Measurements from ENCODE around the gene NPHP4.

NPHP4 gene

GRCh38 chr1:6012529-6013318 is 20.5 kb upstream of the NPHP4 start:
- Mint-ChIP-seq H3K4me3 (no peak overlapping the region), H3K9me3 (no peaks in the 10 kb centered on the region), H3K36me3 (ENCODE audit: low read depth) (no peaks in the 10 kb centered on the region), H3K4me1 (peaks cover 10% of the 10 kb centered on the region), H3K27ac (no peak overlapping the region), H3K27me3 (ENCODE audit: low read depth) (peaks cover 13% of the 10 kb centered on the region)
- no peak for TF ChIP-seq CTCF (IDR thresholded peaks at IDR 0.05; ENCODE audit: unreplicated experiment in 3 of 3)

GRCh38 chr1:6011946-6012258 is 19.7 kb upstream of the NPHP4 start:
- no peaks in the 10 kb centered on the region for H3K36me3 Mint-ChIP-seq (ENCODE audit: low read depth)
- no peak overlapping the region for H3K27ac Mint-ChIP-seq
- H3K9me3 Mint-ChIP-seq: no peaks in the 10 kb centered on the region
- H3K4me3 Mint-ChIP-seq: no peak overlapping the region
- peaks cover 10% of the 10 kb centered on the region for H3K4me1 Mint-ChIP-seq
- TF ChIP-seq CTCF (IDR thresholded peaks at IDR 0.05; ENCODE audit: unreplicated experiment in 3 of 3): no peak
- H3K27me3 Mint-ChIP-seq (ENCODE audit: low read depth): peaks cover 11% of the 10 kb centered on the region

- peaks cover 8% of the 10 kb centered on the region for H3K27me3 Mint-ChIP-seq (ENCODE audit: low read depth)
- H3K4me3 Mint-ChIP-seq: no peak overlapping the region
- H3K9me3 Mint-ChIP-seq: no peaks in the 10 kb centered on the region
- H3K36me3 Mint-ChIP-seq (ENCODE audit: low read depth): no peaks in the 10 kb centered on the region
- H3K27ac Mint-ChIP-seq: no peak overlapping the region
- TF ChIP-seq CTCF (IDR thresholded peaks at IDR 0.05; ENCODE audit: unreplicated experiment in 3 of 3): no peak
- peaks cover 10% of the 10 kb centered on the region for H3K4me1 Mint-ChIP-seq
Observed at GRCh38 chr1:6011161-6011945, 19.1 kb upstream of the NPHP4 start.

- TF ChIP-seq CTCF (IDR thresholded peaks at IDR 0.05; ENCODE audit: unreplicated experiment in 3 of 3): no peak
- H3K4me3 Mint-ChIP-seq: no peak overlapping the region
- H3K27ac Mint-ChIP-seq: no peak overlapping the region
- H3K36me3 Mint-ChIP-seq (ENCODE audit: low read depth): no peaks in the 10 kb centered on the region
- no peaks in the 10 kb centered on the region for H3K9me3 Mint-ChIP-seq
- H3K27me3 Mint-ChIP-seq (ENCODE audit: low read depth): peaks cover 6% of the 10 kb centered on the region
- H3K4me1 Mint-ChIP-seq: peaks cover 10% of the 10 kb centered on the region
Observed at GRCh38 chr1:6010554-6010953, 18.3 kb upstream of the NPHP4 start.

- no peak for TF ChIP-seq CTCF (IDR thresholded peaks at IDR 0.05; ENCODE audit: unreplicated experiment in 3 of 3)
- Mint-ChIP-seq H3K27ac (no peak overlapping the region), H3K4me1 (peaks cover 10% of the 10 kb centered on the region)
Observed at GRCh38 chr1:6009120-6010040, 17.2 kb upstream of the NPHP4 start.

More at GRCh38 chr1:6009120-6010040, 17.2 kb upstream of the NPHP4 start:
- Mint-ChIP-seq H3K9me3 (no peaks in the 10 kb centered on the region), H3K27me3 (ENCODE audit: low read depth) (peaks cover 4% of the 10 kb centered on the region), H3K36me3 (ENCODE audit: low read depth) (no peaks in the 10 kb centered on the region), H3K4me3 (no peak overlapping the region)

All from nephron (organoid).